ENCODE results near the gene BST1. TPM values are rescaled to one million over a fixed set of nuclear protein-coding genes. Genes with fewer than 3 reads are reported as not detected.
A peak's percentile ranks its signal among the peaks of the same experiment; 100 is the strongest.

BST1 gene
- total RNA-seq, 1 experiment from 2014 or later = not detected

DNA sequence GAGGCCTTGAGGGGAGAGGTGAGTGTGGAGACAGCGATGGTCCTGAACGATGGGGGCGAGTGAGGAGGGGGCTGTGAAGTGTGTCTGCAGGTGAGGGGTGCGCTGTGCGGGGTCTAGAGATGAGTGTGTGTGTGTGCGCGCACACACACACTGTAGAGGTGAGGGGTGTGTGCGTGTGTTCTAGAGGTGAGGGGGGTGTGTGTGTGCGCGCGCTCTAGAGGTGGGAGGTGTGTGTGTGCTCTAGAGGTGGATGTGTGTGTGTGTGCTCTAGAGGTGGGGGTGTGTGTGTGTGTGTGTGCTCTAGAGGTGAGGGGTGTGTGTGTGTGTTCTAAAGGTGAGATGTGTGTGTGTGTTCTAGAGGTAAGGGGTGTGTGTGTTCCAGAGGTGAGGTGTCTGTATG, 574 bp downstream of the BST1 start:
- no peaks in the 10 kb centered on the region for H3K79me2 ChIP-seq (ENCODE audit: insufficient read depth, low read length)
- no peak overlapping the region for H3K9ac ChIP-seq (ENCODE audit: extremely low read depth, insufficient read length, low read length)
- no peaks in the 10 kb centered on the region for H4K20me1 ChIP-seq (ENCODE audit: control insufficient read depth, insufficient read depth, insufficient read length)
- no peak overlapping the region for H4K5ac ChIP-seq (ENCODE audit: insufficient read length, low read depth, low read length)
- H3K4me3 Mint-ChIP-seq = 0 out of 5 replicates have a peak overlapping the region, but pooled peaks of 1 of the 2 experiments have one; percentile 36
- no peak overlapping the region for H4K91ac ChIP-seq (ENCODE audit: insufficient read length, low read depth, low read length)
- H2AFZ ChIP-seq (ENCODE audit: low read length) = no peak overlapping the region
- H3K56ac ChIP-seq (ENCODE audit: insufficient read length, low read depth, low read length) = no peak overlapping the region
- no peak overlapping the region for H3T11ph ChIP-seq (ENCODE audit: low read length)
- no CpG with 5 or more reads among the region's 11 CpGs for WGBS (ENCODE audit: extremely low coverage, insufficient read length, low lambda C conversion rate)
- H3K27ac Mint-ChIP-seq = no peak overlapping the region; a peak in 1 of 7 replicates
- no peak overlapping the region for H3K4me2 ChIP-seq (ENCODE audit: insufficient read depth, insufficient read length, low read length)
- no peak overlapping the region for H2AK5ac ChIP-seq (ENCODE audit: insufficient read length, low read length)
- no peak overlapping the region for H3K27ac ChIP-seq (ENCODE audit: insufficient read length, low read depth, low read length)
- no peaks in the 10 kb centered on the region for H3K79me1 ChIP-seq (ENCODE audit: insufficient read depth, low read depth, low read length, poor library complexity, severe bottlenecking)
- H2BK20ac ChIP-seq (ENCODE audit: low read depth, low read length, poor library complexity, severe bottlenecking) = no peak overlapping the region
- H3K4me1 ChIP-seq (ENCODE audit: insufficient read depth, low read length) = no peaks in the 10 kb centered on the region; the same call in 1 of the 2 replicates
- H3K4ac ChIP-seq (ENCODE audit: low read depth, low read length) = no peak overlapping the region
- no peak overlapping the region for H4K8ac ChIP-seq (replicated peaks; ENCODE audit: insufficient read length, low read depth, low read length)
- H3K9me3 Mint-ChIP-seq = peaks cover 11 to 21% of the 10 kb centered on the region in 2 experiments
- H2BK5ac ChIP-seq (ENCODE audit: insufficient read length, low read length) = no peak overlapping the region
- no peaks in the 10 kb centered on the region for H3K9me3 ChIP-seq (ENCODE audit: control insufficient read depth, low read depth, low read length)
- H2BK15ac ChIP-seq (ENCODE audit: low read depth, low read length) = no peak overlapping the region
- H2BK12ac ChIP-seq (ENCODE audit: insufficient read length, low read depth, low read length) = no peak overlapping the region
- H3K23ac ChIP-seq (ENCODE audit: insufficient read length, low read depth, low read length) = no peak overlapping the region
- H3K36me3 Mint-ChIP-seq (ENCODE audit: insufficient read depth in 1 of 3, low read depth in 3 of 3) = peaks cover 8 to 17% (median 13%) of the 10 kb centered on the region in 3 experiments
- H3K14ac ChIP-seq (ENCODE audit: insufficient read depth, low read length) = no peak overlapping the region
- TF ChIP-seq, protein P1, sequence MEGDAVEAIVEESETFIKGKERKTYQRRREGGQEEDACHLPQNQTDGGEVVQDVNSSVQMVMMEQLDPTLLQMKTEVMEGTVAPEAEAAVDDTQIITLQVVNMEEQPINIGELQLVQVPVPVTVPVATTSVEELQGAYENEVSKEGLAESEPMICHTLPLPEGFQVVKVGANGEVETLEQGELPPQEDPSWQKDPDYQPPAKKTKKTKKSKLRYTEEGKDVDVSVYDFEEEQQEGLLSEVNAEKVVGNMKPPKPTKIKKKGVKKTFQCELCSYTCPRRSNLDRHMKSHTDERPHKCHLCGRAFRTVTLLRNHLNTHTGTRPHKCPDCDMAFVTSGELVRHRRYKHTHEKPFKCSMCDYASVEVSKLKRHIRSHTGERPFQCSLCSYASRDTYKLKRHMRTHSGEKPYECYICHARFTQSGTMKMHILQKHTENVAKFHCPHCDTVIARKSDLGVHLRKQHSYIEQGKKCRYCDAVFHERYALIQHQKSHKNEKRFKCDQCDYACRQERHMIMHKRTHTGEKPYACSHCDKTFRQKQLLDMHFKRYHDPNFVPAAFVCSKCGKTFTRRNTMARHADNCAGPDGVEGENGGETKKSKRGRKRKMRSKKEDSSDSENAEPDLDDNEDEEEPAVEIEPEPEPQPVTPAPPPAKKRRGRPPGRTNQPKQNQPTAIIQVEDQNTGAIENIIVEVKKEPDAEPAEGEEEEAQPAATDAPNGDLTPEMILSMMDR (conservative IDR thresholded peaks at IDR 0.05) = no peak
- peaks cover 3% of the 10 kb centered on the region; the same call in 1 of the 2 replicates for H3K27me3 Mint-ChIP-seq (ENCODE audit: low read depth)
- no peak overlapping the region for H2BK120ac ChIP-seq (ENCODE audit: low read depth, low read length, poor library complexity, severe bottlenecking)
- H3K27me3 ChIP-seq (ENCODE audit: insufficient read depth, low read length) = no peaks in the 10 kb centered on the region
- peaks cover 13 to 17% of the 10 kb centered on the region in 2 experiments for H3K4me1 Mint-ChIP-seq
- DNase-seq = no peak
- H3K18ac ChIP-seq (ENCODE audit: insufficient read length, low read depth, low read length) = no peak overlapping the region
- H3K23me2 ChIP-seq (ENCODE audit: insufficient read length, low read depth, low read length, poor library complexity, severe bottlenecking) = no peaks in the 10 kb centered on the region
